ENCODE data around the gene ITGB5. TPM values are rescaled to one million over a fixed set of nuclear protein-coding genes. Genes with fewer than 3 reads are reported as not detected.

Gene ITGB5
- total RNA-seq, 2 donors from 2014 or later, result 262 to 329 TPM

DNA sequence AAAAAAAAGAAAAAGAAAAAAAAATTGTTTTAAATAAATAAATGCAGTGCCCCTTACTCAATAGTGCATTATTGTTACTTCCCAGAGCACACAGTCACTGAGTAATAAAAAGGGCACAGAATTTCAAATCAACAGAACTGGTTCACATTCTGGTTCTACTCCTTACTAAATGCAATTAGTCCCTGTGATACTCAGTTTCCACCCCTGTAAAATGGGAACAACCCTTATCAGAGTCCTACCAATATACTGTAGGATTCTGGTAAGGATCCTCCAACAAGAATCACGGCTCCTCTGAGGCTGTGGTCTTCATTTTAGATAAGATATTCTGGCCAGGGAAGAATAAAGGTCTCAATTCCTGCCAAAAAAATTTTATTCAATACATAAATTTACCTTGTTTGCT, 50.7 kb downstream of the ITGB5 start:
- 80 to 87% methylated on average over 1 of the region's 1 CpG for WGBS, 2 experiments (ENCODE audit: insufficient coverage in 1 of 2, insufficient read length in 1 of 2)
- H3K9me3 ChIP-seq (ENCODE audit: control insufficient read depth, low read length), result peaks cover 7% of the 10 kb centered on the region
- no peak for DNase-seq
- H3K4me1 Mint-ChIP-seq, result peaks cover 49% of the 10 kb centered on the region
- H3K4me1 ChIP-seq (ENCODE audit: control insufficient read depth, insufficient read depth, low read length), result peaks cover 37% of the 10 kb centered on the region
- no peak overlapping the region for H3K27ac Mint-ChIP-seq
- H3K27me3 Mint-ChIP-seq (ENCODE audit: insufficient read depth), result no peaks in the 10 kb centered on the region
- no peak overlapping the region for H3K27ac ChIP-seq (ENCODE audit: low read depth, low read length)
- H3K4me3 Mint-ChIP-seq, result no peak overlapping the region
- no peak overlapping the region for H3K9ac ChIP-seq (ENCODE audit: extremely low read depth, low read length, poor library complexity, severe bottlenecking)
- no peaks in the 10 kb centered on the region for H3K27me3 ChIP-seq (ENCODE audit: control insufficient read depth, insufficient read depth, low read length, poor library complexity, severe bottlenecking)
- H3K36me3 Mint-ChIP-seq (ENCODE audit: low read depth), result peaks cover 63% of the 10 kb centered on the region
- no peaks in the 10 kb centered on the region for H3K9me3 Mint-ChIP-seq
- H3K36me3 ChIP-seq (ENCODE audit: control insufficient read depth, insufficient read depth, low read length), result peaks cover 92% of the 10 kb centered on the region
- TF ChIP-seq, protein P1, sequence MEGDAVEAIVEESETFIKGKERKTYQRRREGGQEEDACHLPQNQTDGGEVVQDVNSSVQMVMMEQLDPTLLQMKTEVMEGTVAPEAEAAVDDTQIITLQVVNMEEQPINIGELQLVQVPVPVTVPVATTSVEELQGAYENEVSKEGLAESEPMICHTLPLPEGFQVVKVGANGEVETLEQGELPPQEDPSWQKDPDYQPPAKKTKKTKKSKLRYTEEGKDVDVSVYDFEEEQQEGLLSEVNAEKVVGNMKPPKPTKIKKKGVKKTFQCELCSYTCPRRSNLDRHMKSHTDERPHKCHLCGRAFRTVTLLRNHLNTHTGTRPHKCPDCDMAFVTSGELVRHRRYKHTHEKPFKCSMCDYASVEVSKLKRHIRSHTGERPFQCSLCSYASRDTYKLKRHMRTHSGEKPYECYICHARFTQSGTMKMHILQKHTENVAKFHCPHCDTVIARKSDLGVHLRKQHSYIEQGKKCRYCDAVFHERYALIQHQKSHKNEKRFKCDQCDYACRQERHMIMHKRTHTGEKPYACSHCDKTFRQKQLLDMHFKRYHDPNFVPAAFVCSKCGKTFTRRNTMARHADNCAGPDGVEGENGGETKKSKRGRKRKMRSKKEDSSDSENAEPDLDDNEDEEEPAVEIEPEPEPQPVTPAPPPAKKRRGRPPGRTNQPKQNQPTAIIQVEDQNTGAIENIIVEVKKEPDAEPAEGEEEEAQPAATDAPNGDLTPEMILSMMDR (conservative IDR thresholded peaks at IDR 0.05), result no peak
- H3K4me3 ChIP-seq (ENCODE audit: low read length), result no peak overlapping the region

DNA sequence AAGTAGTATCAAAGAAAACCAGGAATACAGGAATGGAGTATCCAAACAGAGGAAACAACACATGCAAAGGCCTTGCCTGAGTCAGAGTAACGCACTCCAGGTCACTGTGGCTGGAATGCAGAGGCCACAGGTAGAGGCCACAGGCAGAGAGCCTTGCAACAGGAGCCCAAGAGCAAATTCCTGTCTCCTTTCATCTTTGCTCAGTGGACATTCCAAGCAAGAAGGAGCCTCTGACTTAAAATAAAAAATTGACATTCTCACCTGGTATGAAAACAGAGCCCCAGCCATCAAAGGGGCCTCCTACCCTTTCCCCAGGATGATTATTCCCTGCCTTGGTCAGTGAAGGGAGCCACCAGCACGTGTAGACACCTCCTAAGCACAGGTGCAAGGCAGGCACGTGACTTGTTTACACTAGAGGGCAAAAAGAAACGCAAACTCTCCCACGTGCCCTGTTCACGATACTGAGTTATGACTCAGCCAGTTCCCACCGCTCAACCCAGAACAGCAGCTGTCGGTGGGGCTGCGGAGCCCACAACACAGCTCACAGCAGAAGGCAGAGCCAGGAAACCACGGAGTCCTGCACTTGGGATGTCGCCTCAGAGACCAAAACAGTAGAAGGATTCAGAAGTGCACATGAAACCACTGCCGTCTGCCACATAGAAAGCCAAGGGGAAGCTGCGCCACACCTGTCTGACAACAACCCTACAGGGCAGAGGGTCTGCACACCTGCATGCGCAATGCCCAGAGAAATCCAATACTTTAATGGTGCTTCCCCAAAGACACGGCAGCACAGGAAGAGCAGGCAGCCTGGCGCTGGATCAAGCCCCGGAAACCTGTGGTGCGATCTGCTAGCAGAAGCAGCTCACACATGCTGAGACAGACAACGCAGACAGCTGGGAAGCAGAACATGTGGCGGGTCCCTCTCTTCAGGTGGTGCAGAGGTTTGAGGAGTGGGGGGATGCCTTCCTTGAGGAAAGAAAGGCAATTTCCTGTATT, 52.1 kb downstream of the ITGB5 start:
- no peaks in the 10 kb centered on the region for H3K27me3 Mint-ChIP-seq (ENCODE audit: insufficient read depth)
- peak overlapping the region; percentile 83 for H3K27ac Mint-ChIP-seq
- peaks cover 65% of the 10 kb centered on the region for H3K36me3 Mint-ChIP-seq (ENCODE audit: low read depth)
- H3K9me3 ChIP-seq (ENCODE audit: control insufficient read depth, low read length), result peaks cover 7% of the 10 kb centered on the region
- H3K4me3 Mint-ChIP-seq, result no peak overlapping the region
- H3K36me3 ChIP-seq (ENCODE audit: control insufficient read depth, insufficient read depth, low read length), result peaks cover 93% of the 10 kb centered on the region
- no peaks in the 10 kb centered on the region for H3K27me3 ChIP-seq (ENCODE audit: control insufficient read depth, insufficient read depth, low read length, poor library complexity, severe bottlenecking)
- TF ChIP-seq, protein P1 (conservative IDR thresholded peaks at IDR 0.05), result no peak
- peaks cover 42% of the 10 kb centered on the region for H3K4me1 ChIP-seq (ENCODE audit: control insufficient read depth, insufficient read depth, low read length)
- peak overlapping the region; percentile 29 for H3K9ac ChIP-seq (ENCODE audit: extremely low read depth, low read length, poor library complexity, severe bottlenecking)
- H3K4me1 Mint-ChIP-seq, result peaks cover 61% of the 10 kb centered on the region
- H3K9me3 Mint-ChIP-seq, result no peaks in the 10 kb centered on the region
- WGBS, 2 experiments (ENCODE audit: insufficient coverage in 1 of 2, insufficient read length in 1 of 2), result 52 to 72% methylated on average over 15 to 20 of the region's 20 CpGs
- H3K27ac ChIP-seq (ENCODE audit: low read depth, low read length), result peak overlapping the region; percentile 3
- DNase-seq, result peak; percentile 86
- H3K4me3 ChIP-seq (ENCODE audit: low read length), result no peak overlapping the region

DNA sequence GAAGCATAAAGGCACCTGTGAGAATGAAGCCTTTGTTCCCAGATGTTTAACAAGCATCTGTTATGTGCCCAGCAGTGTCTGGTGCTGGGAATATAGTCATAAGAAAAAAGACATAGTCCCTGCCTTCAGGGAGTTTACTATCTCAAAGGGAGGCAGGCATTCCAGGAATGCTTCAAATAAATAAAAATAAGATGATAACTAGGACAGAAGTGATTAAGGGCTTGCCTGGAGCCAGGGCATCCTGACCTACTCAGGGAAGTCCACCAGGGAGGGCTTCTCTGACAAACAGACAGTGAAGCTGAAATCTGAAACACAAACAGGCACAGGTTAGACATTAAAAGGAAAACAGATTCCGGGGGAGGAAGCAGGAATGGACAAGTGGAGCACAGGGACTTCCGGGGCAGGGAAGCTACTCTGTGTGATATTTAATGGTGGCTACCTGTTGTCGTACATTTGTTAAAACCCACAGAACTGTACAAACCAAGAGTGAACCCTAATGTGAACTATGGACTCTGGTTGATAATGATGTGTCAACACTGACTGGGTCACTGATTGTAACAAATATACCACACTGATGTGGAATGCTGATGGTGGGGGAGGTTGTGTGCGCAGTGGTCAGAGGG, 53.3 kb downstream of the ITGB5 start:
- Mint-ChIP-seq H3K4me1 (peaks cover 67% of the 10 kb centered on the region), H3K9me3 (no peaks in the 10 kb centered on the region), H3K4me3 (no peak overlapping the region), H3K27ac (peak overlapping the region; percentile 69), H3K27me3 (ENCODE audit: insufficient read depth) (no peaks in the 10 kb centered on the region), H3K36me3 (ENCODE audit: low read depth) (peaks cover 61% of the 10 kb centered on the region)
- Histone ChIP-seq H3K36me3 (ENCODE audit: control insufficient read depth, insufficient read depth, low read length) (peaks cover 85% of the 10 kb centered on the region), H3K4me1 (ENCODE audit: control insufficient read depth, insufficient read depth, low read length) (peaks cover 46% of the 10 kb centered on the region), H3K27ac (ENCODE audit: low read depth, low read length) (no peak overlapping the region), H3K9ac (ENCODE audit: extremely low read depth, low read length, poor library complexity, severe bottlenecking) (no peak overlapping the region), H3K9me3 (ENCODE audit: control insufficient read depth, low read length) (peaks cover 7% of the 10 kb centered on the region), H3K27me3 (ENCODE audit: control insufficient read depth, insufficient read depth, low read length, poor library complexity, severe bottlenecking) (no peaks in the 10 kb centered on the region), H3K4me3 (ENCODE audit: low read length) (no peak overlapping the region)
- 91 to 97% methylated on average over 3 of the region's 4 CpGs for WGBS, 2 experiments (ENCODE audit: insufficient coverage in 1 of 2, insufficient read length in 1 of 2)
- TF ChIP-seq, protein P1 (conservative IDR thresholded peaks at IDR 0.05), result no peak
- DNase-seq, result peak; percentile 33

All from endodermal cell (in vitro differentiated cells).